ENCODE results near the gene C1QBP.
"Not testable (repeated sequence)": the region's sequence is repeated elsewhere in the genome, so short reads cannot be mapped to it uniquely, and the experiment has no call there.

The C1QBP gene

DNA sequence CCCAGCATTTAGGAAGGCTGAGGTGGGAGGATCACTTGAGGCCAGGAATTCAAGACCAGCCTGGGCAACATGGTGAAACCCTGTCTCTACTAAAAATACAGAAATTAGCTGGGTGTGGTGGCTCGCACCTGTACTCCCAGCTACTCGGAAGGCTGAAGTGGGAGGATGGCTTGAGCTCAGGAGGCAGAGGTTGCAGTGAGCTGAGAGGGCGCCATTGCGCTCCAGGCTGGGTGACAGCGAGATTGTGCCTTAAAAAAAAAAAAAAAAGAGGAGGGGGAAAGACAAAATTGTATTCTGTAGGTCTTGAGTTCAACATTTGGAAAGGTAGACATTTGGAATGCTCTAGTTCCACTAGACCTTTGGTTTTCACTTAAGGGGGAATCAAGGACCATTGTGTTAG, 7.7 kb downstream of the C1QBP start:
- not testable (repeated sequence) for DNase-seq

DNA sequence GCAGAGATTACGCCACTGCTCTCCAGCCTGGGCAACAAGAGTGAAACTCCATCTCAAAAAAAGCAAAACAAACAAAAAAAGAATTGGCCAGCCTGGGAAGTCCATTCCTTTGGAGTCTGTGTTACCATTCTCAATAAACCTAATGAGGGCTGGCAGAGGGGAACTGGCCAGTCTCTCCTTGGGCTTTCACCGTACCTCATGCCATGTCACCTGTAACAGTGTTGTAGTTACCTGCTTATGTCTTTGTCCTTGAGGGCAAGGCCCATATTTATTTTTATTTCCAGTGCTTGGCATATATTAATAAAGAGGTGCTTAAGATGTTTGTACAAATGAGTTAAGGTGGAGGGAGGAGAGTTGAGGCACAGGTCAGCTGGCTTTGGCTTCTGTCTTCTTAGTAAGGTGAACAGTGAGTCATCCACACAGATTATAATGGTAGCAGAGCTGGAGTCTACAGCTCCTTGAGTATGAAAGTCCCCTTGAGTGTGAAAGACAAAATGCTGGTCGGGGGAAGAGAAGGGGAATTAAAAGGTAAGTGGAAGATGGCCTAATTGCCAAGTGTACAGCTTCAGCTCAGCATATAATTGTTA, 8.4 kb downstream of the C1QBP start:
- no peak for DNase-seq

DNA sequence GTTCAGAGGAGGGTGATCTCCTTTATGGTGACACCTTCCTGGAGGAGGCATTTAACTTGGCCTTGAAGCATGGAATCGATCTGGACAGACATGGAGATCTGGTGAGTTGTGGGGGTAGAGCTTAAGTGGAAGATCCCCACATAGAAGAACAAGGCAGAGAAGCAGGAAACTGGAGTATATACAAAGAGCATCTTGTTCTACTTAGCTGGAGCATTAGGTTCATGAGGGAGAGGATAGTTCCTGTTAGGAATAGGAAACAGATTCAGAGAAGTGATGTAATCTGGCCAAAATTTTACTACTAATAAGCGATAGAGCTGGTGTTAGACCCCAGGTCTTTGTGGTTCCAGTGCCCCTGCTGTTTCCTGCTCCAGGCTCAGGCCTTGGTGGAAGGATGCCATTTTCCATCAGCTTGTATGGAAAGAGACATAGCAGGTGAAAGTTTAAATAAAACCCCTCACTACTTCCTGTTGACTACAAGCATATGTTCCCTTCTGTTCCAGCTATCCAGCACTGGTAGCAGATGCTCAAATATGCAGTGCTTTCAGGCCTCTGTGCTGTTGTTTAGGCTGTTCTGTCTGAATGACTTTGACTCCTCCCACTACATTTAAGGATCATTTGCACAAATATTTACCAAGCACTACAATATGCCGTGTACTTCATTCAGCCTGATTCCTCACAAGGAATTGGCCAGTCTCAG, 9.6 kb downstream of the C1QBP start:
- no peak for DNase-seq

DNA sequence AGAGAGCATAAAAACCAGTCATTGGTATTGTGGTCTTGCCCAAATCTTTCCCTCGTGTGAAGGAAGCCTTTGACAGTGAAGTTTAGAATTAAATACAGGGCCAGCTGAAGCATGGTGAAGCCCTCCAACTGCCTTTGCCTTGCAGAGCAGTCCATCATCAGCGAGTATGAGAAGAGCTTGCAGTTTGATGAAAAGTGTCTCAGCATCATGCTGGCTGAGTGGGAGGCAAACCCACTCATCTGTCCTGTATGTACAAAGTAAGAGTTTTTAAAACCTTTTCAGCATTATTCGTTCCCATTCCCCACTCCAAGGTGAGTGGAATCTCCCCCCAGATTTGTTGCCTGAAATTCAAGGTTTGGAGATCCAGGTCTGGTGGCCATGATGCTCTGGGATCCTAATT, 13.1 kb downstream of the C1QBP start:
- no peak for DNase-seq

DNA sequence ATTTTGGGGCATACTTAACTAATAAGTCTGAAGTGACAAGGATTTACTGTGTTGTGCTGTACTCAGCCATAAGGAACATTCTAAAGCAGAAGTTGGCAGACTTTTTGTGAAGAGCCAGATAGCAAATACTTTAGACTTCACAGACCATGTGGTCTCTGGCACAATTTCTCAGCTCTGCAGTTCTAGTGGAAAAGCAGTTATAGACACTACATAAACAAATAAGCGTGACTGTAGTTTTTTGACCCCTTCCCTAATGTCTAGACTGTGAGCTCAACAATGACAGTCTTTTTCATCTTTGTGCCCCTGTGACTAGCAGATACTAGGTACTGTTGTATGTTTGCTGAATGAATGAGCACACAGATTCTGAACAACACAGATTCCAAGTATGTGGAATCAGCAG, 14.0 kb downstream of the C1QBP start:
- no peak for DNase-seq

DNA sequence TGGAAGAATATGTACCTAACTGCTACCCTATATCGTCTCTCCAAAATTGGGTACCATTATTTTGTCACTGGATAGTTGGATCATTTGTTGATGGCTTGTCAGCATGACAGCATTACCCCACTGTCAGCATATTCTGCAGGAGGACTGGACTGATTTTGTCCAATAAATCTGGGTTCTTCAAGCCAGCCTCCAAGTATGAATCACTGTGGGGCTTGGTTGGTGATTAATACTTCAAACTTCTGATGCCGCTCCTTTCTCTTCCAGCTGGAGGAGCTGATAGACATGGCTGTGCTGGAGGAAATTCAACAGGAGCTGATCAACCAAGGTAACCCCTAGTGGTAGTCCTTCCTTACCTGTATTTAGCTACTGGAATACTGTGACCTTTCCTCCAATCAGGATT, 16.4 kb downstream of the C1QBP start:
- no peak for DNase-seq

DNA sequence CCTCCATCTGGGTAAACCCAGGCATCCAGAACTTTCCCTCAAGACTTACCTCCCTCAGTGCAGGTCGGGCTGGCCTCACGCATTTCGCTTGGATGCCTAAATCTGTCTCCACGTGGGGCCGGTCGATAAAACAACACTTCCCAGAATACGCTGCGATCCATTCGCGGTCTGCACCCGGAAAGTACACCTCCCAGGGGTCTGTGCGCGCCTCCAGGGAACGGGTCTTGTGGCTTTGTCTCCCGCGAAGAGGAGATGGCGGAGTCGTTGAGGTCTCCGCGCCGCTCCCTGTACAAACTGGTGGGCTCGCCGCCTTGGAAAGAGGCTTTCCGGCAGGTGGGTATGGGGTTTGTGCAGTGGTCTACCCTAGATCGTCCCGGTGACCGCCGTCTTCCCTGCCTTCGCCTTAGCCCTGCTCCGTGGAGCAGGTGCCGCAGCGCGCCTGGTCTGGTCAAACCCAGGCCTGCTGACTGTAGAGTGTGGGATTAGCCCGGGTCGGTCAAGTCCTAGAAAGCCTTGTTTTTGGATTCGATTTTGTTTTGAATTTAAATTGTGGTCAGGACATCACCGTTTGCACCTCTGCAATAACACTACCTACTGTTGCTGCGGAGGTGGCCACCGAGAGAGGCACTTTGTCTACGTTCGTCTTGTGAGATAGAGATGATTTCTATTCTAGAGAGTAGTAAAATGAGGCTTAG, 18.8 kb downstream of the C1QBP start, which contains the start of gene RPAIN:
RPAIN (plus strand) TSS at position 224 of the 695 bp plus-strand sequence; CDS start at position 253, 29 bp downstream.
- no peak for DNase-seq

DNA sequence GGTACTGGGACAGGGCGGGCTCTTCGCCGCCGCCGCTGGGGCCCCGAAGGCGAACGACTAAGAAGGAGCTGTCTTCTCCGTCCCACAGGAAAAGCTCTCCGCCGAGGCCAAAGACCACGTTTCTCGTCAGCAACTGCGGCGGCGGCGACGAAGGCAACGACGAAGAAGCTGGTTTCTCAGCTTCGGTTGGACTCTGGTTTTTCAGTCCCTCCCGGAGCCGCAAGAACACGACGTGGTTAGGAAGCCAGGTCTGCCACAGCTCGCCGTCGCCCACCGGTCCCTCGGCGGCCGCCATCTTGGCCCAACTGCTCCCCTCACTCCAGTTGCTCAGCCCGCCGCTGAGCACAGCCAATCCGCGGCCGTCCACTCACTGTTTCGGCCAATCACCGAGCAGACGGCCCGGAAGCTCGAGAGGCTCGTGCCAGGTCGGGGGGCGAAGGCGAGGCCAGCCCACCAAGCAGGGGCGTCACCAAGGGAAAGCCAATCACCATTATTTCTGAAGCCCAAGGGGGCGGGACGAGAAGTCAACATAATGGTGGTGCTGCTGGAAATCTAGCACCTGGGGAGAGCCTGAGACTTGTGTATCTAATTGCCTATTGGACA, 19.5 kb downstream of the C1QBP start, which contains the start of gene NUP88:
NUP88 (minus strand) TSS at position 307 of the 603 bp plus-strand sequence; CDS start at position 295, 12 bp downstream.
- peak; percentile 68 for DNase-seq

DNA sequence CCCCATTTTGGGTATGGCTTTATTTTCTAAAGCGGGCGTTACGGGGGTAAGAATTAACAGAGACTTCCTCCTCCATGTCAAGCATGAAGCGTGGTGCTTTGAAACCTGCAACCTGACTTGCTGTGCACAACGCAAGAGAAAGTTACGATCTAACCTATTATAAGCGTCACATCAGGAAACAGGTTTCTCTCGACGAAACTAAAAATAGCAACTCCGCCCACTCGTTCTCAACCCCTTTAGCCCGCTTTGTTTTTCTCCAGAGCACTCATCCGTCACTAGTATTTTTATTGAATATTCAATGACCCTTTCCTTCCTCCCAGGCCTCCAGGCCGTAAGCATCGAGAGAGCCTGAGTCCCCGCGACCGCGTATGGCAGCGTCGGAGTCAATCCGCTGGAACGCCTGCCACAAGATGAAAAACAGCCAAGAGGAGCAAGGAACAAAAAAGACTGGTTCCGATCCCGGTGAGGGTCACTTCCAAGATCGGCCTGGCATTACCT, 20.0 kb downstream of the C1QBP start:
- DNase-seq: no peak

DNA sequence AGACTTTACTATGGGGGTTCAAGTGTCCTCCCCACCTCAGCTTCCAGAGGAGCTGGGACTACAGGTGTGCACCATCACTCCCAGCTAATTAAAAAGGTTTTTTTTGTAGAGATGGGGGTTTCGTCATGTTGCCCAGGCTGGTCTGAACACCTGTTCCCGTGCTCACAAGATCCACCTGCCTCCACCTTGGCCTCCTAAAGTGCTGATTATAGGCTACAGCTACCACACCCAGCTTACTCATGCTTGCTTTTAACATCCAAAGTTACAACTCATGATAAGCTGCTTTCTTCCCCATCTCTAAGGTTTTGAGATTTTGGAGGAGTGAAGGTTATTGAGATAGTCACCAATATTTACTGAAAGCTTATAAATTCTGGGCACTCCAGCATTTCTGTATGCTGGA, 22.1 kb downstream of the C1QBP start:
- no peak for DNase-seq

DNA sequence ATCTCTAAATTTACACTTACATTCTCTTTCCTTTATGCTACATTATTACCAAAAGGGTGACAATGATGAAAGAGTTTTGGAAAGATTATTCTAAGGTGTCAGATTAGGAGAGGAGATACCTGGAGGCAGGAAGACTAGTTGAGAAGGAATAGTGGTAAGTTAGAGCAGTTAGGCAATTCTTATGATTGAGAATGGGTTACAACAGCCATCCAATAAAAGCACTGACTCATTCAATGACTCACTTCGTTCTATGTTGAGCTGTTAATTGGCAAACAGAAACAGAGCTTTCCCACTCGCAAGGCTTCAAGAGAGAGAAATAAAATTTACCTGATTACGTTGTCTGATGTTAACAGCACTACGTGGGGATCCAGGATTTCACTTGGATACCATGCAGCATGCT, 25.3 kb downstream of the C1QBP start:
- DNase-seq: no peak

DNA sequence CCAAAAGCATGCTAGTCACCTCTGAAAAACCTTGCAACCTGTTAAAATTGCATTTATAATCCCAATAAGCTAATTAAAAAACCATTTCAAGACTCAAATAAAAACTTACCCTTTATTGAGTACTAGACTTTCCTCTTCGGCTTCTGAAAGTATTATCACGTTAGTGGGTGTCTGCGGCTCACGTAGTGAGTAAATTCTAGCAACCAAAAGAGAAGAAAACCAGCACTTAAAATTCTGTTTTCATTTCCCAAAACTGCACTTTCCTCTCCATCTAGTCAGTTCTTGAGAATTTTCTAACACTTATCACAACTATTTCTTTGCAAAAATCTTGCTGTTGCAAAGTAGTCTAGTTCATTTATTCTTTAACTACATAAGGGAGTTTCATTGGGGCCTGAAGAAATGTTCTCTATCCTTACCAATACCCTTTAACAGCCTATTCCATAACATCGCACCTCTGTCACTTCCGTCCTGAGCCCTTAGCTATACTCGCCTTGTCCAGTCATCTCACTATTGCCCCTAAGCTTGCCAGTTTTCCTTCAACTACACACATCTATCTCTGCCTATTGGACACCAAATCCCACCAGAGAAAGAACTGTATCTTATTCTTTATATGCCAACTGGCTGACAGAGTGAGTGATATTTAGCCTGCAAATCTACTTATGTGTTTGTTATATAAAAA, 28.2 kb downstream of the C1QBP start:
- no peak for DNase-seq

DNA sequence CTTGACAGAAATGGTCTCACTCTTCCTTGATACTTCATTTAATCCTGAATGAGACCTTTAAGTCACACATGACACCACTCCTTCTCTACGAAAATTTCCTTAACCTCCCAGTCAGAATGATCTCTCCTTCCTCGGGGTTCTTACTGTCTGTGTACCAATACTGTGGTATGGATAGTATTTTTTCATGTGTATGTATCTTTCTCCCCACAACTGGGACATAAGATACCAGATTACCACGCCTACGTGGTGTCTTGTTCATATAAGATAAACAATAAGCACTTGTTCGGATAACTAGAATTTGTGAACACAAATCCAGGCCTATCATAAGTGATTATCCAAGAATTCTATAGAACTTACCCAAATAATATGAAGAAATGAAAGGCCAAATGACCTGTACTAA, 30.8 kb downstream of the C1QBP start:
- no peak for DNase-seq

DNA sequence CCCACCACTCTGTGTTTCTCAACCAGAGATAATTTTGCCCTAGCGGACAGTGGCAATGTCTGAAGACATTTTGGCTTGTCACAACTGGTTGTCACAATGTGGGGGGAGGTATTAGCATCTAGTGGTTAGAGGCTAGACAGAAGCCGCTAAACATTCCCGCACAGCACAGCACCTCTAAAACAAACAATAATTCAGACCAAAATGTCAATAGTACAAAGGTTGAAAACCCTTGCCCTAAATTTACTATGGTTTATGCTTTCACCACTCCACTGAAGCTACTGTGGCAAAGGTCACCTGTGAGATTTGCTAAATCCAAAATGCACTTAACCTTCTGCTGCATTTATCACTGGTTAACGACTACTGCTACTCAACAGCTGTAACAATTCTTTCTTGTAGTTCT, 33.6 kb downstream of the C1QBP start:
- no peak for DNase-seq

DNA sequence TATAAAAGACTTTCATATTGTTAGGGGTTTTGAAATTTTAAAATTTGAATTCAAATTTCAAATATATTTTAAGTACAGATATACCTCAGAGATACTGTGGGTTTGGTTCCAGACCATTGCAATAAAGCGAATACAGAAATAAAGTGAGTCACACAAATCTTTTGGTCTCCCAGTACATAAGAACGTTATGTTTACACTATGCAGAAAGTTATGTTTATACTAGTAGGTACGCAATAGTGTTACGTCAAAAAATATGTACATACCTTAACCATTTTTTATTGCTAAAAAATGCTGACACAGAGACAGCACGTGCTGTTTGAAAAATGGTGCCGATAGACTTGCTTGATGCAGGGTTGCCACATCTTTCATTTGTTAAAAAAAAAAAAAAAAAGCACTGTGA, 39.2 kb downstream of the C1QBP start:
- no peak for DNase-seq

DNA sequence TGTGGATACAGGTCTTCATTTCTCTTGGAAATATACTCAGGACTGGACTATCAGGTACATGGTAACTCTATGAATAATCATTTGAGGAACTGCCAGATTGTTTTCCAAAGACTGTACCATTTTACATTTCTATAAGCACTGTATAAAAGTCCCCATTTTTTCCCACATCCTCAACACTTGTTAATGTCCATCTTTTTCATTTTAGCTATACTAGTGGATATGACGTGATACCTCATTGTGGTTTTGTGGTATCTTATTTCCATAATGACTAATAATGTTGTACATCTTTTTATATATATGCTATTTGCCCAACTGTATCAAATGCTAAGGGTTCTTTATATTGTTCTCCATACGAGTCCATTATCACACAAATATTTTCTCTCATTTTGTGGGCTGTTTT, 42.3 kb downstream of the C1QBP start:
- DNase-seq: no peak

DNA sequence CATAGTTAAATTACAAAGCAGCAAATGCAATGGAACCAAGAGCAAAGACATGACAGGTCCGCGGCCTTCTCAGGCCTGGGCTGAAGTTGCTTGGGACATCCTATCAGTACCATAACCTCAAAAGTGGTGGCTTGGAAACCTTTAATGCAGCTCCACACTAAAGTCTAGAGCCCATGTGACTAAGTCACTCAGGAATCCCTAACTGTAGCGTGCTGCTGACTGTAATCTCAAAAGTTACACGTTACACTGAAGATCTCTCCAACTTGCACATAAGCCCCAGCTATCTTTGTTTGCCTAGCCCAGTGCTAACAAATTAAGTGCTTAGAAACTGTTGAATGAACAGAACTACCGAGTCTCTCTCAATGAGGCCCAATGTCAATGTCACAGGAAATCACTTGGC, 47.3 kb downstream of the C1QBP start:
- DNase-seq: no peak

Data from GOT3 (cell line).